Middle frontal gyrus (tissue), 1 donor: Measurements from ENCODE around the gene BCL7A.
A peak's percentile ranks its signal among the peaks of the same experiment; 100 is the strongest.
"Not testable (repeated sequence)": the region's sequence is repeated elsewhere in the genome, so short reads cannot be mapped to it uniquely, and the experiment has no call there.

Experiments used
- DNase-seq: peaks from one replicate; pipeline ENCODE4 v3.0.0-alpha.2; 2015; ENCODE audit warnings: low spot score; ENCODE audit errors: extremely low spot score

BCL7A gene

GRCh38 chr12:122051231-122051876, 29.7 kb downstream of the BCL7A start:
- DNase-seq: no peak

- DNase-seq: no peak
Measured at GRCh38 chr12:122052285-122052684, 30.6 kb downstream of the BCL7A start.

- no peak for DNase-seq
Measured at GRCh38 chr12:122054842-122055520, 33.3 kb downstream of the BCL7A start.

GRCh38 chr12:122056406-122056805, 34.7 kb downstream of the BCL7A start:
- DNase-seq: not testable (repeated sequence)

GRCh38 chr12:122057007-122057735, 35.5 kb downstream of the BCL7A start:
- no peak for DNase-seq

- DNase-seq: no peak
Measured at GRCh38 chr12:122057769-122058168, 36.1 kb downstream of the BCL7A start.

- no peak for DNase-seq
Measured at GRCh38 chr12:122058549-122059149, 37.0 kb downstream of the BCL7A start.

- no peak for DNase-seq
Measured at GRCh38 chr12:122059203-122059960, 37.7 kb downstream of the BCL7A start.

GRCh38 chr12:122060081-122060501, 38.4 kb downstream of the BCL7A start:
- DNase-seq: no peak

- no peak for DNase-seq
Measured at GRCh38 chr12:122061253-122061652, 39.6 kb downstream of the BCL7A start.

GRCh38 chr12:122062832-122063693, 41.4 kb downstream of the BCL7A start:
- DNase-seq: no peak

GRCh38 chr12:122063694-122064024, 42.0 kb downstream of the BCL7A start:
- DNase-seq: no peak

- DNase-seq: peak; percentile 28
Measured at GRCh38 chr12:122064025-122064777, 42.5 kb downstream of the BCL7A start.

- DNase-seq: no peak
Measured at GRCh38 chr12:122064780-122065588, 43.3 kb downstream of the BCL7A start.

GRCh38 chr12:122067548-122067947, 45.9 kb downstream of the BCL7A start:
- DNase-seq: no peak

GRCh38 chr12:122067966-122068365, 46.3 kb downstream of the BCL7A start:
- no peak for DNase-seq

- no peak for DNase-seq
Measured at GRCh38 chr12:122072031-122072970, 50.6 kb downstream of the BCL7A start.

- no peak for DNase-seq
Measured at GRCh38 chr12:122073815-122074214, 52.1 kb downstream of the BCL7A start.
